ENCODE measurements around the gene ARHGAP10.

DNA sequence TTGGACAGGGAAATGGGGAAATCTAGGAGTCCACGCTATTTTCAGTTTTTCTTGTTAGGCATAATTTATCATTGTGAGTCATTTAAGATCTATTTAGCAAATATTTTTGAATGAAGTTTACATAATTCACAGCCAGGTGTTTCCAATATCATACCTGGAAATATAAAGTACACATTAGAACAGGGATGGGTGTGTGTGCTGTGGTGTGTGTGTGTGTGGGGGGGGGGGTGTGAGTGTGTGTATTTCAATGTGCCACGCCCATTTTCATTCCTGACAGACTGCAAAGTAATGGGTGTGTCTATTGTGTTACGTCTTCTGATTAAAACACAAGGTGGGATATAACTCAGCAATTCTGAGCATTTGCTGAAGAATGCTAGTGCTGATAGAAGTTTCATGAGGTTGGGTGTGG, 33.2 kb downstream of the ARHGAP10 start:
- TF ChIP-seq, protein P1, sequence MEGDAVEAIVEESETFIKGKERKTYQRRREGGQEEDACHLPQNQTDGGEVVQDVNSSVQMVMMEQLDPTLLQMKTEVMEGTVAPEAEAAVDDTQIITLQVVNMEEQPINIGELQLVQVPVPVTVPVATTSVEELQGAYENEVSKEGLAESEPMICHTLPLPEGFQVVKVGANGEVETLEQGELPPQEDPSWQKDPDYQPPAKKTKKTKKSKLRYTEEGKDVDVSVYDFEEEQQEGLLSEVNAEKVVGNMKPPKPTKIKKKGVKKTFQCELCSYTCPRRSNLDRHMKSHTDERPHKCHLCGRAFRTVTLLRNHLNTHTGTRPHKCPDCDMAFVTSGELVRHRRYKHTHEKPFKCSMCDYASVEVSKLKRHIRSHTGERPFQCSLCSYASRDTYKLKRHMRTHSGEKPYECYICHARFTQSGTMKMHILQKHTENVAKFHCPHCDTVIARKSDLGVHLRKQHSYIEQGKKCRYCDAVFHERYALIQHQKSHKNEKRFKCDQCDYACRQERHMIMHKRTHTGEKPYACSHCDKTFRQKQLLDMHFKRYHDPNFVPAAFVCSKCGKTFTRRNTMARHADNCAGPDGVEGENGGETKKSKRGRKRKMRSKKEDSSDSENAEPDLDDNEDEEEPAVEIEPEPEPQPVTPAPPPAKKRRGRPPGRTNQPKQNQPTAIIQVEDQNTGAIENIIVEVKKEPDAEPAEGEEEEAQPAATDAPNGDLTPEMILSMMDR (IDR thresholded peaks at IDR 0.05): no peak
- TF ChIP-seq POLR2A (IDR thresholded peaks at IDR 0.05): no peak
- TF ChIP-seq EP300 (IDR thresholded peaks at IDR 0.05): no peak
